Erythroblast (primary cell): Measurements from ENCODE around the gene MAP3K5.

Experiments
- GATA1 ChIP-seq: IDR thresholded peaks from 2 replicates; pipeline ENCODE4 v1.6.1; 2011; ENCODE audit warnings: low read depth, mild to moderate bottlenecking, control low read depth, low read length, moderate library complexity
- POLR2A ChIP-seq: IDR thresholded peaks from 2 replicates; pipeline ENCODE4 v1.6.1; 2011; ENCODE audit warnings: mild to moderate bottlenecking, low read length

- no peak for TF ChIP-seq POLR2A
- no peak for TF ChIP-seq GATA1
Measured at GRCh38 chr6:136646377-136646776, 145.9 kb downstream of the MAP3K5 start.
